ENCODE results near the gene PRR13.
"Not testable (repeated sequence)": the region's sequence is repeated elsewhere in the genome, so short reads cannot be mapped to it uniquely, and the experiment has no call there.

Gene PRR13

DNA sequence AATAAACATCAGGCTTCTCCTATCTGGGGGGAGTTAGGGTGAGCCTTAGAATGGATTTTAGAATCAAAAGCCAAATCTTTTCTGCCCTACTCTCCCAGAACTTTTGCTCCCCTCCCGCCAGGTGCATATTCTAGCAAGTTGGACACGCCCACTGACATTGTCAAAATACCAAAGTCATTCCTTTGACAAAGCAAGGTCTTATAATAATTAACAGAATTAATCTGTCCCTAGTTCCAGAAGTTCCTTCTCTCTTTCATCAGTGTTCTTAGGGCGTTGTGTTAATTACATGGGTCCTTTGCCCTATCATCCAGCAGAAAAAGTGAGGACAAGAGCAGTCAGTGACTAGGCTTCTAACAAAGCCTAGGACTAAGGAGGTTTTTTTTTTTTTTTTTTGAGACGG, 2.4 kb downstream of the PRR13 start:
- no peak for DNase-seq

DNA sequence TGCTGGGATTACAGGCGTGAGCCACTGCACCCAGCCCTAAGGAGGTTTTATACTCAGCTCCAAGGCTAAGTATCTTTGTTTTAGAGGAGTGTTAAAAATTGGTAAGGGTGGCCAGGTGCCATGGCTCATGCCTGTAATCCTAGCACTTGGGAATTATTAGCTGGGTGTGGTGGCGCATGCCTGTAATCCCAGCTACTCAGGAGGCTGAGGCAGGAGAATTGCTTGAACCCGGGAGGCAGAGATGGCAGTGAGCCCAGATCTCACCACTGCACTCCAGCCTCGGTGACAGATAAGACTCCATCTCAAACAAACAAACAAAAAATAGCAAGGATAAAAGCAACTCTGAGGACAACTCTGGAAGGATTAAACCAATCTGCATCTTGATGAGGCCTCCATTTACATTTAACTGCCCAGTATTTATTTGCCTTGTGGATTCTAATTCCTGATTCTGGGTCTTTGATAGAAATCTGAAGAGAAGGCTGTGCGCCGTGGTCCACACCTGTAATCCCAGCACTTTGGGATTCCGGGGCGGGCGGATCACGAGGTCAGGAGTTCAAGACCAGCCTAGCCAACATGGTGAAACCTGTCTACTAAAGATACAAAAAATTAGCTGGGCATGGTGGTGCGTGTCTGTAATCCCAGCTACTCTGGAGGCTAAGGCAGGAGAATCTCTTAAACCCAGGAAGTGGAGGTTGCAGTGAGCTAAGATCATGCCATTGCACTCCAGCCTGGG, 3.2 kb downstream of the PRR13 start:
- DNase-seq = not testable (repeated sequence)

DNA sequence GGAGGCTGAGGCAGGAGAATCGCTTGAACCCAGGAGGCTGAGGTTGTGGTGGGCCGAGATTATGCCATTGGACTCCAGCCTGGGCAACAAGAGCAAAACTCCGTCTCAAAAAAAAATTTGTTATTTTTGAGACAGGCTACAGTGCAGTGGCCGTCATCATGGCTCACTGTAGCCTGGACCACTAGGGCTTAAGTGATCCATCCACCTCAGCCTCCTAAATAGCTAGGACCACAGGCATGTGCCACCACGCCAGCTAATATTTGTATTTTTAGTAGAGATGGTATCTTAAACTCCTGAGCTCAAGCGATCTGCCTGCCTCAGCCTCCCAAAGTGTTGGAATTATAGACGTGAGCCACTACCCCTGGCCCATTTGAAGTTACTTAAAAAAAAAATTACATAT, 9.4 kb downstream of the PRR13 start:
- DNase-seq = no peak

DNA sequence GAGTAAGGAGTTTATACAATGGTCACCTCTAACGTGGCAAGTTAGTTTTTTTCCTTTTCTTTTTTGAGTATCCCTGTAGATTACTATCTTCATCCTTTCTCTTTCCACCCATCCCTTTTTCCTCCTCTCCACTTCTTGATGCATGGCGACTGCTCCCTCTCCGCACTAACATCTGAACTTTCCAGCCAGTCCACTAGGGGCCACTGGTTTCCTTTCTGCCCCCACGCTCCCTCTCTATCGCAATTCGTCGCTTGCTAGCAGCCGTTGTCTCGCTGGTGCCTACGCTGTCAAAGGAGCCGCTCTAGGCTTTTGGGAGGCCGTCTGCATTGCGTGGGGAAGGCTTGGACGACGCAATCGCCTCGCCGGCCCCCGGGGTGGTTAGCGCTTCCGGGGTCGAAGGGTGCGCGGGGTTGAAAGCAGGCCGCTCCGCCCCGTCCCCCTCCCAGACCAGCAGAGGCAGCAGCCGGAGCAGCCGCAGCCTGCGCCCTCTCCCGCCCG, 10.2 kb downstream of the PRR13 start, which contains the start of gene PCBP2:
PCBP2 (plus strand) TSS at position 442 of the 498 bp plus-strand sequence. CDS start 2,699 bp downstream, outside the sequence.
- DNase-seq = peak; percentile 97

DNA sequence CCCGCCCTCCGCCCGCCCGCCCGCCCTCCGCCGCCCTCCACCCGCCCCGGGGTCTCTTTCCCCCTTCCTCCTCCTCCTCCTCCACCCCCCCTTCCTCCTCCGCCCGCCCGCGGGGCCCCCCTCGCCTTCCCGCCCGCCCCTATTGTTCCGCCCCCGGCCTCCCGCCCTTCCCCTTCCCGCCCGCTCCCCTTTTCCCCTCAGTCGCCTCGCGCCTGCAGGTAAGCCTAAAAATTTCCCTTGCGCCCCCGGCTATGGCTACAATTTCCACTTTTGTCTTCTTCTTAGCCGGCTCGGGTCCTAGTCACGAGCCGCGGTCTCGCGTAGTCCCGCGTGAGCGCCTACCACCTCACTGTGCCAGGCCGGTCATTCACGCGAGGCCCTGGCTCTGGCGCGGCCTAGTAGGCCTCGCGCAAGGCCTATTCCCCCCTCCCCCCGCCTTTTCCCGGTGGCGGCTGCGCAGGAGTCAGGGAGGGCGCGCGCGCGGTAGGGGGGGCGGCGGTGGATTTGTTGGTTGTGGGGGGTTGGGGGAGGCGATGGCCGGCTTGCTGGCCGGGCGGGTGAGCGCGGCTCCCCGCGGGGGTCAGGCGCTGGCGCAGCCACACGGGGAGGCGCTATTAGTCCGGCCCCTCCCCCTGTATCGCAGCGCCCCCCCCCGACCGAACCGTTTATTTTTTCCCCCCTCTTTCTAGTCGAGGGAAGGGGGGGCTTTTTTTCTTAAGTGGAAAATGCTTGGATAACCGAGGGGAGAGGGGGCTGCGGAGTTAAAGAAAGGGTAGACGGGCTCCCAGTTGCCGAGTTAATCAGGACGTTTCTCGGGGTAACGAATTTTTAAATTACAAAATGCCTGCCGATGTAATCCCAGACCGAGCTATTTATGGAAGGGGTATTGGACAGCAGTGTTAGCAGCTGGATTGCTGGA, 10.9 kb downstream of the PRR13 start:
- peak; percentile 59 for DNase-seq

DNA sequence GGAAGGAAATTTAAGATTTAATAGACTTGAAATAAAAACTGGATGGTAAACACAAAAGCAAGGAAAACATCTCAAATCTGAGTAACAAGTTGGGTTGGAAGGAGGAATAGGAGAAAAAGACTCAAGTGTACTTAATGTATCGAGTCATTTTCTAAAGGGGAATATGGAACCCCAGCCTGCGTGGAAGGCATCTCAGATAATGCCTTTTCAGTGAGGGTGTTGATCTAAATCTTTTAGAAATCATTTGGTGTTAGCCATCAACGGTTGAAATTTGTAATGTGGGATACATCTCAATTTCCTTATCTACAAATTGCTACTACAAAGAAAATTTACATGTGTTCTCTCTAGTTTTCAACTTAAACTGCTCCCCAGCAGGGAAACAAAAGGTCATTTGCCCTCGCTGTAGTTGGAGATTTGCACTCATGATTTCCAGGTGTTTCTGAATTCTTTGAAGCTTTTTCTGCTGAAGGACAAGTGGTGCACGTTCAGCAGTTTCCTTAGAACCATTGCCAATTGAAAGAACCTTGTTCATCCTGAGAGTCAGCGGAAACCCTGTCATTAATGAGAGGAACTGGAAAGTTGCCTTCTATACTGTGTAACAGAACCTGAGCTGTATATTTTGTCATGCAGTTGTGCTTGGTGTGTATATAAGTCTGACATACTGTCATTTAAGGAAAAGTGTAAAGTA, 12.6 kb downstream of the PRR13 start:
- no peak for DNase-seq

DNA sequence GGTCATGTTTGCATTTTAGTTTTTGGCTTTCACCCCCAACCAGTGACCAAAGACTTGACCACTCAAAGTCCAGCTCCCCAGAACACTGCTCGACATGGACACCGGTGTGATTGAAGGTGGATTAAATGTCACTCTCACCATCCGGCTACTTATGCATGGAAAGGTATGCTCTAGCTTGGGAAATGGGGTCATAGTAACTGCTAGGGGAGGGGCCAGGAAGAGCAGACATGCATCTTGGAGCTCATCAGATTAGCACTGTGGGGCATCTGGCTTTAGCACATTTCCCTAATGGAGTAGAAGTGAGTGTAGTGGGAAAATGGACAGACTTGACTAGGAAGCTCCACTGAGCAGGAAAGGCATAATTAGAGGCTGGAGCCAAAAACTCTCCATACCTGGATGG, 13.2 kb downstream of the PRR13 start:
- DNase-seq = no peak

DNA sequence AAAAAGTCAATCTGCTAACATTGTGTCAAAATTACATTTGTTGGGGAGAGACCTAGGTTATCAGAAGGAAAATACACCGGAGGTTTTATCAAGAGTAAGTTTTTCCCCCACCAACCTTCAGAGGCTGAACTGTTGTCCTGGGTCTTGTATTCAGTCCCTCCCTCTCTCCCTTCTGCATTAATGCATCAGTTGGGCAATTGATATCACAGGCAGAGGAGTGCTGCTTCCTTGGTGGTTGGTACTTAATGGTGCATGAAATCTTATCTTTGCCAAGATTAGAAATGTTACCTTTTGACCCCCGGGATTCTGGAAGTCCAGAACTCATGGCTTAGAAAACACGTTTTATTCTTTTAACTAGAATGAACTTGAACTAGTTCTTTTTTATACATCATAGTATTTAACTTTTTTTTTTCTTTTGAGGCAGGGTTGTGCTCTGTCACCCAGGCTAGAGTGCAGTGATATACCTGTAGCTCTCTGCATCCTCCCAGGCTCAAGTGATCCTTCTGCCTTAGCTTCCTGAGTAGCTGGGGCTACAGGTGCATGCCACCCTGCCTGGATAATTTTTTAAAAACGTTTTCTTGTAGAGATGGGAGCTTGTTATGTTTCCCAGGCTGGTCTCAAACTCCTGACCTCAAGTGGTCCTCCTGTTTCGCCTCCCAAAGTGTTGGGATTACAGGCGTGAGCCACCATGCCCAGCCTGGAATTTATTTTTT, 15.3 kb downstream of the PRR13 start:
- no peak for DNase-seq

DNA sequence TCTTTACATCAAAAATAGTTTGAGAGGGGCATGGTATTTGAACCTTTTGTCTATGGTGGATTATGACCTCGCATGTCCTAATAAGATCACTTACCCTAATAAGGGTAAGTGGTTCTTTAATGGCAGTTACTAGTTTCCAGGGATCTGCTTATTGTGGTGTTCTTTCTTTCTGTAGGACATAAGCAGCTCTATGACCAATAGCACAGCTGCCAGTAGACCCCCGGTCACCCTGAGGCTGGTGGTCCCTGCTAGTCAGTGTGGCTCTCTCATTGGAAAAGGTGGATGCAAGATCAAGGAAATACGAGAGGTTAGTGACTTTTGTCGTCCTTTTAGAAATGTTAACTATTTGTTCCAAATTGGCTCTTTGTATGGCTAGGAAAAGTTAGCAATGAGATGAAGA, 17.6 kb downstream of the PRR13 start:
- DNase-seq = no peak

DNA sequence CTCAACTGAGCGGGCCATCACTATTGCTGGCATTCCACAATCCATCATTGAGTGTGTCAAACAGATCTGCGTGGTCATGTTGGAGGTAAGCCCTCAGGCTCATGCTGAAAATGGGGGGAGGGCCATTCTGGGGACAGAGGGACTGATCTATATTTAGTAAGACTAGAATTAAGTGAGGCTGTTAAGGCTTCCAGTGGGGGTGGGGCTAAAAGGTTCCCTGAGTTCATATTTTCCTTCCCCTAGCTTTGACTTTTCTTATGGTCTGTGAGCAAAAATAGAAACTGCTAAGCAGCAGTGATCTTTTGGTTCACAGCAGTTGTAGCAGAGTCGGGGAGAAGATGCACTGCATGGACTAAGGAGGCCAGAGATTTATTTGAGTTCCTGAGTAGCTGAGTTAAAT, 19.5 kb downstream of the PRR13 start:
- no peak for DNase-seq

DNA sequence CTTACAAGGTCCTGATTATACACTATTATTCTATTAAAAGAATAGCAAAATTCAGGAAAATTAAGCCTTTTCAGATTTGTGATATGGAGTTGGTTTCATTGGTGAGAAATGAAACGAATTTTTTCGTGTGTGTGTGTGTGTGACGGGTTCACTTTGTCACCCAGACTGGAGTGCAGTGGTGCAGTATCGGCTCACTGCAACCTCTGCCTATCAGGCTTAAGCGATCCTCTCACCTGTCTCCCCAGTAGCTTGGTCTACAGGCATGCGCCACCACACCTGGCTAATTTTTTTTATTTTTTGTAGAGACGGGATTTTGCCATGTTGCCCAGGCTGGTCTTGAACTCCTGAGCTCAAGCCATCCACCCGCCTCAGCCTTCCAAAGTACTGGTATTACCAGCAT, 20.1 kb downstream of the PRR13 start:
- DNase-seq = no peak

DNA sequence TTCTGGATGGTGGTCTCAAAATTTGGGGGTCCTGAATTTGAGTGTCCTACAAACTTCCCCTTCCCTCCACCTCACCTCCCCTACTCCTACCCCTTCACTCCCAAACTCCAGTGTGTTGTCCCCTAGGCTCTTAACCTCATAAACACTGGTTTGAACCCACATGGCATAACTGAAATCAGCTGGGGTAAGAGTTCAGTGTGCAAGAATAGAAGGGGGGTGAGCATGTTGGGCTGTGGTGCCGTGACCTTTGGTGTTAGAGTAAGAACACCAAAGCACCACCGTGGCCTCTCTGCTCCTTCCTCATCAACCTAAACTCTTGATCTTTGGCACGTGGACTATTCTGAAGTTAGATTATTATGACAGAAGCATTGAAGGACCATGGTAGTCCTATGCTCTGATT, 21.4 kb downstream of the PRR13 start:
- no peak for DNase-seq

DNA sequence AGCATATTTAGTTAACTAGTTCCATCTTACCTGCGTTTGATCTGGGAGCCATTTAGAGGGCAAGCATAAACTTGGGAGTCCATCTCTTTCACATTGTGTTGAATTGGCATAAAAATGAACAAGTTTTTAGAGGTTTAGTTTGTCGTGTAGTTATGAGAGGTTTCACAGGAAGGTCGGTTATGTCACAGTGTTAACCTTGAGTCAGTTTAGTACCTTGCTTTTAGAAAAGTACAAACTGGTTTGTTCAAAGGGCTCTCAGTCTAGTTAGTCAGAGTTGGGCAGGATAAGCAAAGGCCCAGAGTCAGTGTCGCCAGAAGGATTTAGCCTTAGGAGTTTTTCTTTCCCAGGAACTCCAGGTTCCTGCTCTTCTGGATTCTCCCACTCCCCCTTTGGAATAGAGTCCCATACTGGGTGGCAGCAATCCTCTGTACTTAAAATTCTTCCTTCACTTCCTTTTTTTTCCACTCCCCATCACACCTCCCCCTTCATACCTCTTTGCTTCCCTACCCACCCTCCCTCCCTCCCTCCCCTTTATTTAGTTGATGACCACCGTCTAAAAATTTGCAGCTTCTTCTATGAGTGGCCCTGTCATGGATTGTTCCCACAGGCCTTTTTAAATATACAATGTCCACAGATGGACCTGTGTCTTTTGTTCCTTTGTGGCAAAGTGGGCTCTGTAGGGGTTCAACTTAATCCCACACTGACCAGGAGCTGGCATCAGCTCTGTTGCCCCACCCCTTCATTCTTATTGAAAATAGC, 22.4 kb downstream of the PRR13 start:
- no peak for DNase-seq

DNA sequence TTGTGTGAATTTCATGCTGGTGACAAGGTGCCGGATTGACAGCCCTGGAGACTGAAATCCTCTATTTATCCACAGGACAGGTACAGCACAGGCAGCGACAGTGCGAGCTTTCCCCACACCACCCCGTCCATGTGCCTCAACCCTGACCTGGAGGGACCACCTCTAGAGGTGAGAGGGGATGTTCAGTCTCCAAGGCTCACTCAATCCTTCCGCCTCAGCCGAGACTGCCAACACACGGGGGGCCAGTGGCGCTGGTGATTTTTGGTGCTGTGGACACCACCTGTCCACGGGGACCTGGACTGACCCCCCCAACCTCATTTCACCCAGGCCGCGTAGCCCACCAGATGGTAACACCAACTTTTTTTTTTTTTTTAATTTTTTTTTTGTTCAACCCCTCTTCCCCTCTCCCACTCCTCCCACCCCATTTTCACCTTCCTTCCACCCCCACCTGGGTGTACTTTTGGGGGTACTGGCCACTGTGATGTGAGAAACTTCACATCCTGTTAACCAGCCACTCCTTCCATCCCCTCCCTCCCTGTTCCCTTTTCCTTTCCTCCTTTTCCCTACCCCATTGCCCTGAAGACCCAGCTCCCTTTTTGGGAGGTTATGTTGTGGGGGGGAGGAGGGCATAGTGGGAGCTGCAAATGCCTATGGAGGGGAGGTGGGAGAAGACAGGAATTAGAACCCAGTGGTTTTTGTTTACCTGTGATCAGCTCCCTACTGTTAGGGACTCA, 23.3 kb downstream of the PRR13 start:
- no peak for DNase-seq

DNA sequence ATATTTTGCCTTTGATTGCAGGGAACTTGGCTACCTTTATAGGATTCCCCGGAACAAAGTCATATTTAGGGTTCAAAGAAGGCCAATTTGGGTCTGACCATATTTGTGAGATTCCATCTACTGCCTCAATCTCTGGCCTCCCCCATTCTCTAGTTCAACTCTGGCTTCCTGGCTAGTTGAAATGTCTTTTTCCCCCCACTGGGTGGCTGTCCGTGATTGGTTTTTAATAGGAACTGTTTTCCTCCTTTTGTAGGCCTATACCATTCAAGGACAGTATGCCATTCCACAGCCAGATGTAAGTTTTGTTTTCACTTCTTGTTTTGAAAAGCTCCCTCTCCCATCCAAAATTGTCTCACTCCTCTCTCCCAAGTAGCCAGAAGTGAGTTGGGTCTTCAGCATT, 24.1 kb downstream of the PRR13 start:
- no peak for DNase-seq

DNA sequence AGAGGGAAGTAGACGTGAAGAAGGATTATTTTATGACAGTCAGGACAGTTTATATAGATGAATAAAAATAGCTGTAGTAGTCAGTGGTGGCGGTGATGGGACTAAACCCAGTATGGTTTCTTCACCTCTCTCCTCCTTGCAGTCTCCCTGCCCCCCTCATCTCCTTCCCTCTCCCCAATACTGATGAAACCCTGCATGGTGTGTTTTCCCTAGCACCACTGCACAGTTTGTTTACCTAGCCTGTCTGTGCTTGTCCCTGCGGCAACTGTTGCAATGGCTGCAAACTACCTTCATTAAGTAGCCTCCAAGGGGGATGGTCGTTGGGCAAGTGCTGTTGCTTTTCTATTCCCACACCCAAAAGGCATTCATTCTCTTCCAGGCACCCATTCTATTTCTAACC, 25.1 kb downstream of the PRR13 start:
- DNase-seq = no peak

DNA sequence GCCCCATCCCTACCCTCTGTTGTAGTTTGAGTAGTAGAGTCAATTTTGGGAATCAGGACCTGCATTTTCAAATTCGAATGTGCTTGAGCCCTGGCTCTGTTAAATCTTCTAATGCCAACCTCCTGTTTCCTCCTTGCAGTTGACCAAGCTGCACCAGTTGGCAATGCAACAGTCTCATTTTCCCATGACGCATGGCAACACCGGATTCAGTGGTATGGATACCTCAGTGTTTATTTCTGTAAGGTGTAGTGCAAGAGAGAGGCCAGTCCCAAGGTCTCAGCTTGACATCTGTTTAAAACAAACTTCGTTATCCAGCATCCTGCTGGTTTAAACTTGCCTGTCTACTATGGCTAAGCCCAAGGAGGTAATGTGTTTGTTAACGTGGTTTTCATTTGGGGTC, 25.5 kb downstream of the PRR13 start:
- no peak for DNase-seq

DNA sequence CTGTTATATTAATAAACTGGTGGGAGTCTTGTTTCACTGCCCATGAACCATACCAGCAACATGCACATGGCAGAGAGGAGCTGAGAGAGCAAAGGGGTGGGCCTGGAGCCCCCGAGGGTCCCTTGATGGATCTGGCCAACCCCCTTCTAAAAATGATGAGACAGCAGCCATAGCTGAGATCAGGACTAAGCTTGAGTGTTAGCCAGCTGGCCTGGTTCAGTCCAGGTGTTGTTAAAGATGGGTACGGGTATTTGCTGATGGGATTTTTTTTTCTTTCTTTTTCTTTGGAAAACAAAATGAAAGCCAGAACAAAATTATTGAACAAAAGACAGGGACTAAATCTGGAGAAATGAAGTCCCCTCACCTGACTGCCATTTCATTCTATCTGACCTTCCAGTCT, 26.3 kb downstream of the PRR13 start:
- DNase-seq = no peak

DNA sequence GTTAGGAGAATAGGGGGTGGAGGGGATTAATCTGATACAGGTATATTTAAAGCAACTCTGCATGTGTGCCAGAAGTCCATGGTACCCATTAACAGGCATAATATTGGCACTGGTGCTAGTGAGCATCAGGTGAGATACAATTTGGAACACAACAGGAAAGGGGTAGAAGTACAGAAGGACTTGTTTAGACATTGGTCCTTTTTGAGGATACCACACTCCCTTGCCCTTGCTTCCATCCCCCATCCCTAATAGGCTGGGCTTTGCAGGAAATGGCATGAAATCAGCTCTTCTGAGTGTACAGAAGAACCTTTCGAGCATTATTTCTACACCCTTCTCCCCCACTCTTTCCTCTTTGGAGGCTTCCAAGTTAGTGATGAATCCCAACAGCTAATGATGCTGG, 26.7 kb downstream of the PRR13 start:
- no peak for DNase-seq

DNA sequence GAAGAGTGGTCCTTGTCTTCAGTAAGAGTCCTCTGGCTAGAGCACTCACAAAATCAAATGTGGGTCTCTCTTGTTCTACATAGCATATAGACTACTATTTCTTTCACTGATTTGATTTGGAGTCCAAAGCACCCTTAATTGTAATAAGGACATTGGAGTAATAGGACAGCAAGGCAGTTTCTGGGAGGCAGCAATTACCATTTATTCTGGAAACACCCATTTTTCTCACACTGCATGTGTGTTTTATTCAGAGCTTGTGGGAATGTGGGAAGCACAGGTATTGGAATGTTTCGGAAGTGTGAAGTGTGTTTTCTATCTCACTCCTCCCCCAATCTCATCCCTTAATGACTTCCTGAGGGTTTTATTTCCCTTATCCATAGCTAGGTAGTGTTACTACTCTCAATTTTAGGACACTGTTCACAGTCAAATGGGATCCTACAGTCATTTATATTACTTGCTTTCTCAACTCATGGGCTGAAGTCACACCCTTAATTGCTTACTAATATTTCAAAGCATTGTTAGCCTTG, 30.6 kb downstream of the PRR13 start:
- no peak for DNase-seq

DNA sequence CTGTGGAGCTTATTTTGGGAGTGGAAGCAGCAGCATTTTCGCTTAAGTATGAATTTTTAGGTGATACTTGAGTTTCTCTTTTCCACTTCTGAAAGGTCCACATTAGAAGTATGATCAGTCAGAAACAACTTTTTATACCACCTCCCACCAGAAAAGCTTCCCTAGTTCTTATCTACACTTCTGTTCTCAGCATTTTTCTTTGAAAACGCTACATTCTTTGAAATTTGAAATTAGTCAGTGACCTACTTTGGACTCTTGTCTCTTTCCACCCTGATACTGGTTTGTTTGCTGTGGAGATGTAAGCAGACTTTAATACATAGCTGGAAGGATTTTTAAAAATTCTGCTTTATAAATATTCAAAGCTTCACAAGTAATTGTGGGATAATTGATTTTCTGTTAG, 32.5 kb downstream of the PRR13 start:
- DNase-seq = no peak
